Mononuclear cell (primary cell): ENCODE measurements around the gene ZNF750. TPM values are rescaled to one million over a fixed set of nuclear protein-coding genes. Genes with fewer than 3 reads are reported as not detected.
"Not testable (repeated sequence)": the region's sequence is repeated elsewhere in the genome, so short reads cannot be mapped to it uniquely, and the experiment has no call there.

Experiments used
- H3K27me3 ChIP-seq: 2 replicates; pipeline ENCODE4 v1.6.0; 2011; ENCODE audit warnings: low read length, control low read depth; ENCODE audit not compliant: insufficient read depth
- H3K4me1 ChIP-seq: 2 replicates; pipeline ENCODE4 v1.5.1; 2011; ENCODE audit warnings: mild to moderate bottlenecking, low read length, control low read depth; ENCODE audit not compliant: insufficient read depth
- H3K4me3 ChIP-seq: 2 replicates; pipeline ENCODE4 v1.5.1; 2011; ENCODE audit warnings: mild to moderate bottlenecking, low read length, moderate library complexity
- H3K9me3 ChIP-seq: 2 replicates; pipeline ENCODE4 v1.5.1; 2011; ENCODE audit warnings: low read depth, mild to moderate bottlenecking, control low read depth, low read length
- total RNA-seq: library from RNA; depleted of rRNA; stranded (reverse); fragments of >200 nt; gene quantifications from one replicate; pipeline ENCODE4 v1.2.3, GENCODE V29; 2012

ZNF750 gene
- total RNA-seq, 1 donor, result not detected

DNA sequence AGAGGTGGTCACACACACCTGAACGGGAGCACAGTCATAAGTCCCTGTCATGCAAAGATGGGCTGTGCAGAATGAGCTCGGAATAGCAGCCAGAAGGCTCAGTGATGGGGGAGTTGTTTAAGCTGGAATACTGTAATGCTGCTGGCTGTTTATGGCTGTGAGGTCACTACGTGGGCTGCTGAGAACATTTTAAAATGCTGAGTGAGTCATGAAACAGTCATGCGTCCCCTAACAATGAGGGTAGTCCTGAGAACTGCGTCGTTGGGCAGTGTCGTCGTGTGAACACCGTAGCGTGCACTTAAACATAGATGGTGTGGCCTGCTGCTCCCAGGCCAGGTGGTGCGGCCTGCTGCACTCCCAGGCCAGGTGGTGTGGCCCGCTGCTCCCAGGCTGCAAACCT is 48.3 kb downstream of the ZNF750 start:
- H3K27me3 ChIP-seq, result no peaks in the 10 kb centered on the region

DNA sequence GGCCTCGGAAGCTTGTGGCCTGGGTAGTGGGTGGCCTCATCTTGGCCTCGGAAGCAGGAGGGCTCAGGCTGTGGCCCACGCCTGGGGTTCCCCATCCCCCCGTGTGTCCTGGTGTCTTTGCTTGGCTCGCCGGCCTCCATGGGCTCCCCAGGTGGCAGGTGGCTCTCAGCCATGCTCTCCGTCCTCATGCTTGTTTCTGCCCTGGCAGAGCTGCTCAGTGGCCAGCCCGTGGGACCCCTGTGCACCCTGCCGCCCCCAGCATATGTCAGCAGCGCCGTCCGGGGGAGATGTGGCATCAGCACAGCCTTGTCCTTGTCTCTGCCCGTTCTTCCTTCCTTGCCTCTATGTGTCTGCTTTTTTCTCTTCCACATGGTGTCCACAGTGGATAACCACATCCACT is 49.4 kb downstream of the ZNF750 start:
- H3K4me3 ChIP-seq, result no peak overlapping the region
- H3K27me3 ChIP-seq, result no peaks in the 10 kb centered on the region
- H3K4me1 ChIP-seq, result no peaks in the 10 kb centered on the region
- no peaks in the 10 kb centered on the region for H3K9me3 ChIP-seq

More for the DNA sequence above, 48.3 kb downstream of the ZNF750 start:
- Histone ChIP-seq H3K4me3 (no peak overlapping the region), H3K4me1 (no peaks in the 10 kb centered on the region), H3K9me3 (no peaks in the 10 kb centered on the region)

DNA sequence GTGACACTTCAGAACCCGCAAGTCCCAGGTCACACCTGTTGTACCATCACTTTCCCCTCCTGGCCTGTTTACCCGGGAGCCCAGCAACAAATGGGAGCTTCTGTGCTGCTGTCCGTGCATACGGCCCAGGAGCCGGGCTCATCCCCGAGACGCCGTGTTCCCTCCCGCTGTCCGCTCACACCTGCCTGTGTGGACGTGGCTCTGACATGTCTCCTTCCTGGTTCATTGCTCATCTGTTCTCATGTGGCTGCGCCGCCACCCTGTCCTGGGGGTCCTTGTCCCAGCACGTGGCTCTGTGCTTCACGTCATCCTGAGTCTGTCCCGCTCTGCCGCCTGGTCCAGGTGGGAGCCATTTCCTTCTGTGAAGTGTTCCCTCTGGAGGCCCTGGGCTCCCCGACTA is 50.0 kb downstream of the ZNF750 start:
- no peaks in the 10 kb centered on the region for H3K27me3 ChIP-seq
- H3K4me1 ChIP-seq, result no peaks in the 10 kb centered on the region
- H3K9me3 ChIP-seq, result no peaks in the 10 kb centered on the region
- no peak overlapping the region for H3K4me3 ChIP-seq

- no peaks in the 10 kb centered on the region for H3K4me1 ChIP-seq
- no peaks in the 10 kb centered on the region for H3K9me3 ChIP-seq
- H3K27me3 ChIP-seq, result no peaks in the 10 kb centered on the region
- H3K4me3 ChIP-seq, result no peak overlapping the region
Measured at GRCh38 chr17:82789051-82789592, 50.7 kb downstream of the ZNF750 start.

DNA sequence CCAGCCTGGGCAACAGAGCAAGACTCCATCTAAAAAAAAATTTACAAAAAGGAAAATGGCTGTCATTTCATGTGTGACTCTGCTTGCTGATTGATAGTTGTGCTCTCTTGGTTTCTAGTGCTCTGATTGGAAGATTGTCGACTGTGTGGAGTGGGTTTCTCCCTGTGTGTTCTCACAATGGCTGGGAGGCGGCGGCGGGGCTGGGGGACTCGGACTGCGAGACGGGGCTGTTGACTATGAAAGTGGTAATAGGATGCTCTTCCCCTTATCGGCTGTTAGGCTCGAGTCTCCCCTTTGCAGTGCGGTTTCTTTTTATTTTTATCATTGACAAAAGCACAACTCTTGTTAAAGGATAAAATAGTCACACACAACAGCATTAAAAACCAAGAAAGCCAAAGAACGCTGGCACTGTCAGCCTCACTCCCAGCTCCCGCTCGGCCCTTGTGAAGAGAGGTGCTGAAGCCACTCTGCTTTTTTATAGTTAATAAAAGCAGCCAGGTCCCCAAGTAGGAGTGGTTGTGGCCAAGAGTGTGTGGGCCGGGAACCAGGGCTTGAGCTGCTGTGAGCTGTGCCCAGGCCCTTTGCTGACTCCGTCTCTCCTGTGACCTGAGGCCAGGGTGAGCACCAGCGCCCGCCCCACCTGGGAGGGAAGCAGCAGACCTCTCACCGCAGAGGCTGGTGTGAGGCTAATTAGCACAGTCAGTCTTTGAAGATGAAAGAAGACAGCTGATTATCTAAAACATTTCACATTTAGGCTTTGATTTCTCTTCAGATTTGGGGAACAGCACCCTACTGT is 51.4 kb downstream of the ZNF750 start:
- no peaks in the 10 kb centered on the region for H3K9me3 ChIP-seq
- H3K4me3 ChIP-seq, result no peak overlapping the region
- no peaks in the 10 kb centered on the region for H3K27me3 ChIP-seq
- H3K4me1 ChIP-seq, result no peaks in the 10 kb centered on the region

DNA sequence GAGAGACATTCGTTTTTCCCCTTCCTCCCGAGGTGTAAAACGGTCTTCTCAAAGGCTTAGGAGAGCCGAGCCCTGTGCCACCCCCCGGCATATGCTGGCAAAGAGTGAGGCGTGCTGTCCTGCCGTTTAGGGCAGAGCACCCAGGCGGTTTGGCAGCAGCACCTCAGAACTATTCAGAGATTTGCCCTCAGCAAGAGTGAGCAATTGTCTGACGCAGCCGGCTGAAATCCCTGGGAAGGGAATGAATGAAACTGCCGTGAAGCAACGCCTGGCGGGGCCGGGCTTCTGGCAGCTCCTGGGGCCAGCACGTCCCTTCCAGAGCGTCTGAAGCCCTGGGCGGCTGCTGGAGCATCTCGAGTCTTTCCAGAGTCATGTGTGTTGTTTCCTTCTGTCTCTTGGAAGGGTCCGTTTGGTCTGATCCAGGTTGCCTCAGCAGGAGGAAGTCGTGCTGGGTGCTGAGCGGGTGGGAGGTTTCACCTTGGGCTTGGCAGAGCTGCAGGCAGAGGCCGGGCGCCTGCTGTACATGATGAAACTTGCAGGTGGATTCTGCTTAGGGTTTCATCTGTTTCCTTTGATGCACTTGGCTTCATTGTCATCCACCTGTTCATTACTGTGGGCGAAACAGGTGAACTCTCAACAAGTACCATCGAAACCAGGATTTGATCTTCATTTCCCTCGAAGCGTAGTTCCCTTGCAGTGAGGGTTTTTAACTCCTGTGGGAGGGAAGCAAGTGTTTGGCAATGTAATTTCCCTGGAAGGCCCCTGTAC is 52.6 kb downstream of the ZNF750 start:
- peaks cover 6% of the 10 kb centered on the region for H3K4me1 ChIP-seq
- no peaks in the 10 kb centered on the region for H3K27me3 ChIP-seq
- H3K4me3 ChIP-seq, result no peak overlapping the region

GRCh38 chr17:82786427-82786826 is 53.4 kb downstream of the ZNF750 start:
- H3K9me3 ChIP-seq, result no peaks in the 10 kb centered on the region
- no peak overlapping the region for H3K4me3 ChIP-seq
- no peaks in the 10 kb centered on the region for H3K27me3 ChIP-seq
- H3K4me1 ChIP-seq, result peaks cover 11% of the 10 kb centered on the region

More for the DNA sequence above, 52.6 kb downstream of the ZNF750 start:
- no peaks in the 10 kb centered on the region for H3K9me3 ChIP-seq

DNA sequence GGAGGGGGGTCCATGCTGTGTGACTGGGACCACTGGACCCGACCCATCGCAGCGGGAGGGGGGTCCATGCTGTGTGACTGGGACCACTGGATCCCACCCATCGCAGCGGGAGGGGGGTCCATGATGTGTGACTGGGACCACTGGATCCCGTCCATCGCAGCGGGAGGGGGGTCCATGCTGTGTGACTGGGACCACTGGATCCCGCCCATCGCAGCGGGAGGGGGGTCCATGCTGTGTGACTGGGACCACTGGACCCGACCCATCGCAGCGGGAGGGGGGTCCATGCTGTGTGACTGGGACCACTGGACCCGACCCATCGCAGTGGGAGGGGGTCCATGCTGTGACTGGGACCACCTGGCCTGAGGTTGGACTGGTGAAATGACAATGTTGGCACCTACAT is 54.2 kb downstream of the ZNF750 start:
- peaks cover 11% of the 10 kb centered on the region for H3K4me1 ChIP-seq
- H3K4me3 ChIP-seq, H3K9me3 ChIP-seq: not testable (repeated sequence)

GRCh38 chr17:82783498-82783897 is 56.3 kb downstream of the ZNF750 start:
- H3K9me3 ChIP-seq, result no peaks in the 10 kb centered on the region
- no peak overlapping the region for H3K4me3 ChIP-seq
- H3K4me1 ChIP-seq, result peaks cover 11% of the 10 kb centered on the region
- no peaks in the 10 kb centered on the region for H3K27me3 ChIP-seq

More for the DNA sequence above, 54.2 kb downstream of the ZNF750 start:
- not testable (repeated sequence) for H3K27me3 ChIP-seq

- H3K27me3 ChIP-seq, result no peaks in the 10 kb centered on the region
- peaks cover 11% of the 10 kb centered on the region for H3K4me1 ChIP-seq
- no peaks in the 10 kb centered on the region for H3K9me3 ChIP-seq
- no peak overlapping the region for H3K4me3 ChIP-seq
Measured at GRCh38 chr17:82782657-82783207, 57.1 kb downstream of the ZNF750 start.

DNA sequence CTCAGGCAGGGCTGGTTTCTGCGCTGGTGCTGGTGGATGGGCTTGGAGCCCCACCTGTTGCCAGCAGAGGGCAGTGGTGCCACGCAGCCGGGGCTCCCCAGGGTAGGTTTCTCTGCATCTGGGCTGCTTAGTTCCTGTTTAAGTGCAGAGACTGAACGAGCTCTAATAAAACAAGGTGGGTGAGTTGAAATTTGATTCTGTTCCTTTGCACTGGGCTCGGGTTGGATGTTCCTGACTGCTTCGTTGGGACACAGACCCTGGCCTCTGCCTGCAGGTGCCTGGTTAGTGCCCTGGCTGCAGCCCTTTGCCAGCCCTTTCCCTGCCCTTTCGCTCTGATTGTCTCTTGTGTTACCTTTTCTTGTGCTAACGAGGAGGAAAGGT is 57.9 kb downstream of the ZNF750 start:
- Histone ChIP-seq H3K4me3 (no peak overlapping the region), H3K9me3 (no peaks in the 10 kb centered on the region), H3K4me1 (peaks cover 11% of the 10 kb centered on the region), H3K27me3 (no peaks in the 10 kb centered on the region)

DNA sequence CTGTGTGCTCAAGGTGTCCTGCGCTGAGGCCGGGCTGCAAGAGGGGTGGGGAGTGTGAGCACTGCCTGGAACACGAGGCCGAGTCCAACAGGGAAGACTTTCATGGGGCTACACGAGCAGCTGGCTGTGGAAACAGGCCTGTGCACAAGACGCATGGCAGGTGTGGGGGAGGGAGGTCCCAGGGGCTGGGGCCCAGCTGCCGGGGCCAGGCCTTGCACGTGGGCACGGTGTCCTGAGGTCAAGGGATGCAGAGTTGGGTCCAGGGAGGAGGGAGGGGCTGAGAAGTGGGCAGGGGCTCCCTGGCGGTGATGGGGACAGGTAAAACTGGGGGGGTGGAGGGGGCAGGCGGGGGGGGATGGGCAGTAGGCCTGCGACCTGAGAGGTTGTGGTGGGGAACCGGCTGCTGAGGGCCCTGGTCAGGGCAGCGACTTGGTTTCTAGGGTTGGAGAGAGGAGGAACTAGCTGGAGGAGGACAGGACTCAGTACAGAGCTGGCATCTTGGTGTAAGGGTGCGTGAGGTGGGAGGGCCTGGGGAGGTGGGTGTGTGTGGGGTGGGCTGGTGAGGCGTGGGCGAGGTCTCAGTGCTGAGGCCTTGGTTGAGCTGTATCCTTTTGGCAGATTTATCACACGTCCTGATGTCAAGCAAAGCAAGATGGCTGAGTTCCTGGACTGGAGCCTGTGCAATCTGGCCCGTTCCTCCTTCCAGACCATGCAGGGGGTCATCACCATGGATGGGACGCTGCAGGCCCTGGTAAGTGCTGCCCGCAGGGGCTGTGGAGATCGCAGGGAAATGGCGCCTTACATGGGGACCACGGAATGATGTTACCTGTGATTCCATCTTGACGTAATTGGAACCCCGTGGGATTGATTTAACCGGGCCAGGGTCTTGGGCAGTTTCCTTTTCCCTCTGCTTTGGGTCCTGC is 58.6 kb downstream of the ZNF750 start:
- Histone ChIP-seq H3K4me1 (peaks cover 14% of the 10 kb centered on the region), H3K9me3 (no peaks in the 10 kb centered on the region), H3K4me3 (no peak overlapping the region), H3K27me3 (no peaks in the 10 kb centered on the region)

- Histone ChIP-seq H3K9me3 (no peaks in the 10 kb centered on the region), H3K4me1 (peaks cover 21% of the 10 kb centered on the region), H3K27me3 (no peaks in the 10 kb centered on the region), H3K4me3 (no peak overlapping the region)
Measured at GRCh38 chr17:82780195-82780594, 59.6 kb downstream of the ZNF750 start.

- H3K4me1 ChIP-seq, result peaks cover 28% of the 10 kb centered on the region
- H3K9me3 ChIP-seq, result no peaks in the 10 kb centered on the region
- H3K4me3 ChIP-seq, result no peak overlapping the region
- H3K27me3 ChIP-seq, result no peaks in the 10 kb centered on the region
Measured at GRCh38 chr17:82779541-82779940, 60.3 kb downstream of the ZNF750 start.
